NB4 (cell line): ENCODE results near the gene DENND1B.

Source experiments
- DNase-seq: peaks from one replicate; pipeline ENCODE4 v3.0.0; 2010; ENCODE audit warnings: low read depth
- H3K4me3 ChIP-seq: one replicate; pipeline ENCODE4 v1.5.1; 2011; ENCODE audit warnings: mild to moderate bottlenecking, low read depth, low read length, moderate library complexity
- MYC ChIP-seq: IDR thresholded peaks from 2 replicates; pipeline ENCODE4 v1.6.1; 2011; ENCODE audit warnings: low read depth, low read length
- POLR2A ChIP-seq: IDR thresholded peaks from 2 replicates; pipeline ENCODE4 v1.6.1; 2011; ENCODE audit warnings: mild to moderate bottlenecking; ENCODE audit not compliant: insufficient read length; ENCODE audit errors: extremely low read depth
- TF ChIP-seq, protein P1 (sequence below): IDR thresholded peaks from 2 replicates; pipeline ENCODE4 v1.6.1; 2011; ENCODE audit warnings: low read depth, low read length
- TF ChIP-seq, protein P2 (sequence below): IDR thresholded peaks from one replicate; pipeline ENCODE4 v1.5.1; 2012; ENCODE audit warnings: low read depth, low read length

The DENND1B gene

GRCh38 chr1:197801111-197801482 is 25.8 kb upstream of the DENND1B start:
- H3K4me3 ChIP-seq = no peak overlapping the region
- DNase-seq = no peak
- TF ChIP-seq MYC (no peak), POLR2A (no peak)
- TF ChIP-seq, protein P1, sequence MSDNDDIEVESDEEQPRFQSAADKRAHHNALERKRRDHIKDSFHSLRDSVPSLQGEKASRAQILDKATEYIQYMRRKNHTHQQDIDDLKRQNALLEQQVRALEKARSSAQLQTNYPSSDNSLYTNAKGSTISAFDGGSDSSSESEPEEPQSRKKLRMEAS = no peak
- TF ChIP-seq, protein P2, sequence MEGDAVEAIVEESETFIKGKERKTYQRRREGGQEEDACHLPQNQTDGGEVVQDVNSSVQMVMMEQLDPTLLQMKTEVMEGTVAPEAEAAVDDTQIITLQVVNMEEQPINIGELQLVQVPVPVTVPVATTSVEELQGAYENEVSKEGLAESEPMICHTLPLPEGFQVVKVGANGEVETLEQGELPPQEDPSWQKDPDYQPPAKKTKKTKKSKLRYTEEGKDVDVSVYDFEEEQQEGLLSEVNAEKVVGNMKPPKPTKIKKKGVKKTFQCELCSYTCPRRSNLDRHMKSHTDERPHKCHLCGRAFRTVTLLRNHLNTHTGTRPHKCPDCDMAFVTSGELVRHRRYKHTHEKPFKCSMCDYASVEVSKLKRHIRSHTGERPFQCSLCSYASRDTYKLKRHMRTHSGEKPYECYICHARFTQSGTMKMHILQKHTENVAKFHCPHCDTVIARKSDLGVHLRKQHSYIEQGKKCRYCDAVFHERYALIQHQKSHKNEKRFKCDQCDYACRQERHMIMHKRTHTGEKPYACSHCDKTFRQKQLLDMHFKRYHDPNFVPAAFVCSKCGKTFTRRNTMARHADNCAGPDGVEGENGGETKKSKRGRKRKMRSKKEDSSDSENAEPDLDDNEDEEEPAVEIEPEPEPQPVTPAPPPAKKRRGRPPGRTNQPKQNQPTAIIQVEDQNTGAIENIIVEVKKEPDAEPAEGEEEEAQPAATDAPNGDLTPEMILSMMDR = no peak

GRCh38 chr1:197800379-197801110 is 25.3 kb upstream of the DENND1B start:
- no peak for TF ChIP-seq MYC
- no peak overlapping the region for H3K4me3 ChIP-seq
- DNase-seq = no peak

DNA sequence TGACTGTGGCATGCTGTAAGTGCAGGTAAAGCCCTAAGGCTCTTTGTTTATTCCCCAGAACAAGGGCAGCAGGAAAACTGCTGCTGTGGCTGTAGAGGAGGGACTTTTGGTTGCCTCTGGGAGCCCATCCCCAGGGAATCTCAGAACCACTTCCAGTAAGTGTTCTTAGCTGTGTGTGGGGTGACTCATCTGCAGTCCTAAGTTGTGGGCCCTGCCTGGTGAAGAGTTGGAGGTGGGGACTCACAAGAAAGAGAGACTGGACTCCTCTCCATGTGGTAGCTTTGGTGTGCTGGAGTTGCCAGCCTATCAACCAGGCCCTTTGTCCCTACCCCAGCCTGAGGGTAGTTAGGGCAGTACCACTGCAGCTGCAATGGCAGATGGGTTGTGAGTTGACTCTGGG is 24.0 kb upstream of the DENND1B start:
- TF ChIP-seq, protein P2 = no peak
- TF ChIP-seq, protein P1 = no peak
- peak; percentile 69 for DNase-seq
- no peak overlapping the region for H3K4me3 ChIP-seq

- no peak overlapping the region for H3K4me3 ChIP-seq
- TF ChIP-seq MYC = no peak
- TF ChIP-seq POLR2A = no peak
- TF ChIP-seq, protein P2 = no peak
- TF ChIP-seq, protein P1 = no peak
- no peak for DNase-seq
These were observed 23.2 kb upstream of the DENND1B start for GRCh38 chr1:197798492-197798891.

DNA sequence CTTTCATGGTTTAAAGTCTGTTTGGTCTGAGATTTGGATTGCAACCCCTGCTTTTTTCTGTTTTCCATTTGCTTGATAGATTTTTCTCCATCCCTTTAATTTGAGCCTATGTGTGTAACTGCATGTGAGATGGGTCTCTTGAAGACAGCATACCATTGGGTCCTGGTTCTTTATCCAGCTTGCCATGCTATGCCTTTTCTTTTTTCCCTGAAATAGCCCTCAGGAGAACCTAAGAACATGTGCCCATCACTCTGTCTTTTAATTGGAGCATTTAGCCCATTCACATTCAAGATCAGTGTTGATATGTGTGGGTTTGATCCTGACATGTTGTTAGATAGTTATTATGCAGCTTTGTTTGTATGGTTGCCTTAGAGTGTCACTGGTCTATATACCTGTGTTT is 21.7 kb upstream of the DENND1B start:
- no peak for TF ChIP-seq MYC
- no peak for TF ChIP-seq POLR2A
- TF ChIP-seq, protein P1 = no peak
- TF ChIP-seq, protein P2 = no peak
- H3K4me3 ChIP-seq = no peak overlapping the region
- DNase-seq = no peak

DNA sequence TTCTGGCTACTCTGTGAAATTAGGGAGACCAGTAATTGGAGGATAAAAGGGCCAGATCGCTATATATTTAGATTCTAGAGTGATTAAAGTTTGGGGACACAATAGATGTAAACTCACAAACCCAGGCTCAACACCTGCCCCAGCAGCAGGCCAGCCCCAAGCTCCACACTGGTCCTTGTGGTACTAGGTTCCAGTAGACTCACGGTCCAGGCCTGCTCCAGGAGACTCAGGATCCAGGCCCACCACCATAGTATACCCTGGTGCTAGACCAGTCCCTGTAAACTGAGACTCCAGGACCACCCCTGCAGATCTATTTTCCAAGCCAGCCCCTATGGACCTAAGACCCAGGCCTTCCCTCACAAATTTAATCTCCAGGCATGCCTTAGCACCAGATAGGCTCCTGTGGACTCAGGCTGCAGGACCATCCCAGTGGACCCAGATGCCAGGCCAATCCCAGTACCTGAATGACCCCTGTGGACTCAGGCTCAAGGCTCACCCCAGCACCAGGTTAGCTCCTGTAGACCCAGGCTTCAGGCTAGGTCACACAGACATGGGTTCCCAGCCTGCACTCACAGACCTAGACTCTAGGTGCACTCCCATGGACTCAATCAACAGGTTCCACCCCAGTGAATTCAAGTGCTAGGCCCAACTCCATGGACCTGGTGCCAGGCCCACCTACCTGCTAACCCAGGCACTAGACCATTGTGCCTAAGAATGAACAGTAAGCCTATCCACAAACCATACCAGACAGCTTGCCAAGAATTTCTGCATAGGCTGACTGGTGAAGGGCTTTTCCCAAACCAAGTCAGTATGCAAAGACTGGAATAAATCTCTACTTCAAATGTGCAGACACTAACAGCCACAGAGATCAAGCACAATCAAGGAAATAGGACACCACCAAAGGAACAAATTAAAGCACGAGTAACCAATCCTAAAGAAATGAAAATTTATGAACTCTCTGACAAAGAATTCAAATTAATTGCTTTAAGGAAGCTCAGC is 13.8 kb upstream of the DENND1B start:
- no peak overlapping the region for H3K4me3 ChIP-seq
- TF ChIP-seq, protein P2 = no peak
- no peak for TF ChIP-seq MYC
- no peak for TF ChIP-seq POLR2A
- TF ChIP-seq, protein P1 = no peak
- no peak for DNase-seq
